ENCODE measurements around the gene FGGY. TPM values are rescaled to one million over a fixed set of nuclear protein-coding genes. Genes with fewer than 3 reads are reported as not detected.

Gene FGGY
- total RNA-seq, 4 donors from 2014 or later = 23.3 to 26.4 (median 25.3) TPM

GRCh38 chr1:59541161-59541560, 244.3 kb downstream of the FGGY start:
- H3K36me3 ChIP-seq = no peaks in the 10 kb centered on the region
- WGBS = 80% methylated on average over 2 of the region's 2 CpGs
- peaks cover 0 to 5% (median 0%) of the 10 kb centered on the region in 4 donors for H3K4me1 ChIP-seq
- no peaks in the 10 kb centered on the region for H3K9me3 ChIP-seq
- H3K27ac ChIP-seq (replicated peaks in 1 of 4) = no peak overlapping the region
- no peaks in the 10 kb centered on the region for H3K27me3 ChIP-seq
- no peak for TF ChIP-seq POLR2A (IDR thresholded peaks at IDR 0.05; ENCODE audit: low read depth)
- intact Hi-C loops (cut with DNase I) = no loop called here
- no peak for DNase-seq (ENCODE audit: extremely low spot score)
- H3K4me3 ChIP-seq = no peak overlapping the region

- Histone ChIP-seq H3K36me3 (no peaks in the 10 kb centered on the region), H3K4me3 (no peak overlapping the region), H3K27me3 (no peaks in the 10 kb centered on the region), H3K9me3 (no peaks in the 10 kb centered on the region), H3K27ac (replicated peaks in 1 of 4) (no peak overlapping the region), H3K4me1 (peaks cover 0 to 5% (median 0%) of the 10 kb centered on the region in 4 donors)
- DNase-seq (ENCODE audit: extremely low spot score) = no peak
- intact Hi-C loops (cut with DNase I) = no loop called here
- TF ChIP-seq POLR2AphosphoS5 (IDR thresholded peaks at IDR 0.05) = no peak
- TF ChIP-seq EP300 (IDR thresholded peaks at IDR 0.05) = no peak
- no peak for TF ChIP-seq CTCF (IDR thresholded peaks at IDR 0.05)
- no peak for TF ChIP-seq POLR2A (IDR thresholded peaks at IDR 0.05; ENCODE audit: low read depth)
- 94% methylated on average over 3 of the region's 3 CpGs for whole genome bisulfite sequencing
These were observed 245.0 kb downstream of the FGGY start for GRCh38 chr1:59541891-59542290.

GRCh38 chr1:59543211-59543668, 246.3 kb downstream of the FGGY start:
- no peaks in the 10 kb centered on the region for H3K36me3 ChIP-seq
- no peaks in the 10 kb centered on the region for H3K27me3 ChIP-seq
- H3K4me1 ChIP-seq = peaks cover 0 to 5% (median 0%) of the 10 kb centered on the region in 4 donors
- no peaks in the 10 kb centered on the region for H3K9me3 ChIP-seq
- no peak overlapping the region for H3K27ac ChIP-seq (replicated peaks in 1 of 4)
- intact Hi-C loops (cut with DNase I) = no loop called here
- WGBS = 78% methylated on average over 5 of the region's 5 CpGs
- no peak overlapping the region for H3K4me3 ChIP-seq
- TF ChIP-seq POLR2A (IDR thresholded peaks at IDR 0.05; ENCODE audit: low read depth) (no peak), CTCF (IDR thresholded peaks at IDR 0.05) (no peak), POLR2AphosphoS5 (IDR thresholded peaks at IDR 0.05) (no peak), EP300 (IDR thresholded peaks at IDR 0.05) (no peak)
- no peak for DNase-seq (ENCODE audit: extremely low spot score)

GRCh38 chr1:59544615-59545293, 247.9 kb downstream of the FGGY start:
- H3K4me3 ChIP-seq = no peak overlapping the region
- TF ChIP-seq POLR2A (IDR thresholded peaks at IDR 0.05; ENCODE audit: low read depth) (no peak), POLR2AphosphoS5 (IDR thresholded peaks at IDR 0.05) (no peak), CTCF (IDR thresholded peaks at IDR 0.05) (no peak), EP300 (IDR thresholded peaks at IDR 0.05) (no peak)
- DNase-seq (ENCODE audit: extremely low spot score) = no peak
- no peaks in the 10 kb centered on the region for H3K27me3 ChIP-seq
- H3K27ac ChIP-seq (replicated peaks in 1 of 4) = no peak overlapping the region
- intact Hi-C loops (cut with DNase I) = no loop called here
- H3K36me3 ChIP-seq = no peaks in the 10 kb centered on the region
- no peaks in the 10 kb centered on the region for H3K9me3 ChIP-seq
- H3K4me1 ChIP-seq = peaks cover 0 to 10% (median 9%) of the 10 kb centered on the region in 4 donors
- WGBS = 90% methylated on average over 3 of the region's 3 CpGs

GRCh38 chr1:59545830-59546229, 248.9 kb downstream of the FGGY start:
- Histone ChIP-seq H3K9me3 (no peaks in the 10 kb centered on the region), H3K27ac (replicated peaks in 1 of 4) (no peak overlapping the region), H3K27me3 (no peaks in the 10 kb centered on the region), H3K36me3 (no peaks in the 10 kb centered on the region), H3K4me3 (no peak overlapping the region), H3K4me1 (peaks cover 3 to 21% (median 20%) of the 10 kb centered on the region in 4 donors)
- intact Hi-C loops (cut with DNase I) = no loop called here
- 85% methylated on average over 2 of the region's 2 CpGs for WGBS
- DNase-seq (ENCODE audit: extremely low spot score) = no peak
- TF ChIP-seq POLR2A (IDR thresholded peaks at IDR 0.05; ENCODE audit: low read depth) (no peak), CTCF (IDR thresholded peaks at IDR 0.05) (no peak), EP300 (IDR thresholded peaks at IDR 0.05) (no peak), POLR2AphosphoS5 (IDR thresholded peaks at IDR 0.05) (no peak)

All from esophagus muscularis mucosa (tissue), 4 donors.